HepG2 (cell line): ENCODE measurements around the gene CAPN3. TPM values are rescaled to one million over a fixed set of nuclear protein-coding genes. Genes with fewer than 3 reads are reported as not detected.

ENCODE experiments used
- CENPT ChIP-seq: sonication (generic); formaldehyde crosslinking; IDR thresholded peaks from 2 replicates; pipeline ENCODE4 v1.8.0; 2022; ENCODE audit warnings: low read depth, mild to moderate bottlenecking, moderate library complexity, missing genetic modification reagents
- GATAD2A ChIP-seq: IDR thresholded peaks from 2 replicates; pipeline ENCODE4 v1.6.1; 2016
- HMGXB4 ChIP-seq, 2 experiments: sonication (generic) in 1 of 2; formaldehyde crosslinking in 1 of 2; IDR thresholded peaks; 2 replicates each; pipeline versions ENCODE4 v1.4.0 to v1.6.1; 2018 to 2020; ENCODE audit warnings: missing genetic modification reagents in 2 of 2, borderline replicate concordance in 1 of 2, low read depth in 1 of 2, mild to moderate bottlenecking in 1 of 2, missing biosample characterization in 1 of 2
- HOXD1 ChIP-seq: sonication (generic); formaldehyde crosslinking; IDR thresholded peaks from 2 replicates; pipeline ENCODE4 v1.5.0; 2020; ENCODE audit warnings: missing genetic modification reagents
- KLF11 ChIP-seq: IDR thresholded peaks from 2 replicates; pipeline ENCODE4 v1.6.1; 2016; ENCODE audit warnings: missing compliant biosample characterization
- MBD4 ChIP-seq: IDR thresholded peaks from 2 replicates; pipeline ENCODE4 v1.6.1; 2012; ENCODE audit warnings: low read length, inconsistent platforms, borderline replicate concordance
- NR1H2 ChIP-seq: sonication (generic); formaldehyde crosslinking; IDR thresholded peaks from 2 replicates; pipeline ENCODE4 v1.8.1; 2022; ENCODE audit warnings: low read depth, missing genetic modification reagents, borderline replicate concordance
- PAX8 ChIP-seq: sonication (generic); formaldehyde crosslinking; IDR thresholded peaks from 2 replicates; pipeline ENCODE4 v1.8.0; 2022; ENCODE audit warnings: mild to moderate bottlenecking, missing genetic modification reagents, borderline replicate concordance
- PRDM4 ChIP-seq: sonication (generic); formaldehyde crosslinking; IDR thresholded peaks from 2 replicates; pipeline ENCODE4 v1.9.0; 2021; ENCODE audit warnings: missing genetic modification reagents, borderline replicate concordance
- SMARCC2 ChIP-seq: fragments of 450-650 bp; IDR thresholded peaks from 2 replicates; pipeline ENCODE4 v1.6.1; 2017; ENCODE audit warnings: antibody characterized with exemption, mild to moderate bottlenecking
- SMARCE1 ChIP-seq: fragments of 450-650 bp; IDR thresholded peaks from 2 replicates; pipeline ENCODE4 v1.6.1; 2017; ENCODE audit warnings: borderline replicate concordance
- SOX5 ChIP-seq: IDR thresholded peaks from 2 replicates; pipeline ENCODE4 v1.6.1; 2016; ENCODE audit warnings: borderline replicate concordance
- THAP7 ChIP-seq: sonication (generic); formaldehyde crosslinking; IDR thresholded peaks from 2 replicates; pipeline ENCODE4 v1.8.1; 2023; ENCODE audit warnings: mild to moderate bottlenecking, missing genetic modification reagents
- XBP1 ChIP-seq: sonication (generic); formaldehyde crosslinking; IDR thresholded peaks from 2 replicates; pipeline ENCODE4 v1.5.0; 2020; ENCODE audit warnings: missing genetic modification reagents
- ZBTB10 ChIP-seq: sonication (generic); formaldehyde crosslinking; IDR thresholded peaks from 2 replicates; pipeline ENCODE4 v1.4.0; 2020; ENCODE audit warnings: missing genetic modification reagents, borderline replicate concordance
- ZBTB44 ChIP-seq: sonication (generic); formaldehyde crosslinking; IDR thresholded peaks from 2 replicates; pipeline ENCODE4 v1.4.0; 2020; ENCODE audit warnings: missing genetic modification reagents
- ZBTB7A ChIP-seq: sonication (generic); formaldehyde crosslinking; IDR thresholded peaks from 2 replicates; pipeline ENCODE4 v1.8.0; 2022; ENCODE audit warnings: mild to moderate bottlenecking, missing genetic modification reagents
- ZMYM2 ChIP-seq: sonication (generic); formaldehyde crosslinking; IDR thresholded peaks from 2 replicates; pipeline ENCODE4 v1.8.0; 2022; ENCODE audit warnings: mild to moderate bottlenecking, missing genetic modification reagents
- ZNF230 ChIP-seq: sonication (generic); formaldehyde crosslinking; IDR thresholded peaks from 2 replicates; pipeline ENCODE4 v1.4.0; 2020; ENCODE audit warnings: mild to moderate bottlenecking, missing genetic modification reagents
- ZNF30 ChIP-seq: sonication (generic); formaldehyde crosslinking; IDR thresholded peaks from 2 replicates; pipeline ENCODE4 v1.5.0; 2020; ENCODE audit warnings: mild to moderate bottlenecking, missing genetic modification reagents
- ZNF317 ChIP-seq: sonication (generic); formaldehyde crosslinking; IDR thresholded peaks from 2 replicates; pipeline ENCODE4 v1.5.0; 2020; ENCODE audit warnings: mild to moderate bottlenecking, missing genetic modification reagents
- polyA plus RNA-seq, 8 experiments: library from polyadenylated mRNA; depleted of rRNA in 3 of 8; stranded (reverse) in 7 of 8; unstranded in 1 of 8; fragments of >200 nt; fragmentation: Illumina TruSeq in 4 of 8; extraction: Trizol in 4 of 8; gene quantifications; 2 replicates each; pipeline versions ENCODE4 v1.2.1 to v1.2.3, GENCODE V29; 2011 to 2016; ENCODE audit warnings: low read depth in 4 of 8, missing spikeins in 1 of 8, mixed read lengths in 1 of 8; ENCODE audit not compliant: insufficient read depth in 1 of 8
- total RNA-seq, 5 experiments: library from RNA; depleted of rRNA; stranded (reverse); fragments of >200 nt; fragmentation: Illumina TruSeq; extraction: Trizol; gene quantifications; 2 replicates each; pipeline ENCODE4 v1.2.3, GENCODE V29; 2016; ENCODE audit warnings: low read depth in 1 of 5

CAPN3 gene
- total and polyA plus RNA-seq, 2 of the 13 experiments (the other 11 are each of a cell fraction or from before 2014, with no cell fraction given): 1.3 to 4.6 TPM

GRCh38 chr15:42392309-42393024, 33.2 kb downstream of the CAPN3 start (continued):
- TF ChIP-seq KLF11 (CRISPR knock-in tag): 0 out of 2 replicates have a peak, but pooled peaks have one; percentile 12
- TF ChIP-seq SMARCC2: no peak
- peak; percentile 68; the same call in 1 of the 2 replicates for TF ChIP-seq THAP7 (CRISPR knock-in tag)
- no peak for TF ChIP-seq HOXD1 (CRISPR knock-in tag)
- TF ChIP-seq ZNF317 (CRISPR knock-in tag): peak; percentile 30; the same call in 1 of the 2 replicates
- TF ChIP-seq PRDM4: no peak
- TF ChIP-seq SMARCE1: no peak
- peak in 1 of 2 experiments; percentile 40; a peak in 1 of 4 replicates for TF ChIP-seq HMGXB4 (CRISPR knock-in tag; IDR thresholded peaks at IDR 0.05; ENCODE audit: borderline replicate concordance in 1 of 2, low read depth in 1 of 2)
- TF ChIP-seq GATAD2A (CRISPR knock-in tag): peak; percentile 87
- TF ChIP-seq ZBTB44 (CRISPR knock-in tag): no peak
- peak; percentile 93 for TF ChIP-seq ZBTB7A (CRISPR knock-in tag)
- no peak for TF ChIP-seq ZBTB10 (CRISPR knock-in tag)
- peak; percentile 64; the same call in 1 of the 2 replicates for TF ChIP-seq ZNF230 (CRISPR knock-in tag)
- 0 out of 2 replicates have a peak, but pooled peaks have one; percentile 8 for TF ChIP-seq PAX8 (CRISPR knock-in tag)
- no peak for TF ChIP-seq ZNF30 (CRISPR knock-in tag)
- peak; percentile 84 for TF ChIP-seq SOX5 (CRISPR knock-in tag)
- no peak for TF ChIP-seq MBD4
- TF ChIP-seq NR1H2 (CRISPR knock-in tag): no peak
- no peak for TF ChIP-seq CENPT (CRISPR knock-in tag)
- no peak for TF ChIP-seq XBP1 (CRISPR knock-in tag)
- no peak for TF ChIP-seq ZMYM2 (CRISPR knock-in tag)
